Measurements from ENCODE around the gene HEATR3. TPM values are rescaled to one million over a fixed set of nuclear protein-coding genes. Genes with fewer than 3 reads are reported as not detected.

HEATR3 gene
- total RNA-seq, 1 experiment from 2014 or later = 41.8 TPM

DNA sequence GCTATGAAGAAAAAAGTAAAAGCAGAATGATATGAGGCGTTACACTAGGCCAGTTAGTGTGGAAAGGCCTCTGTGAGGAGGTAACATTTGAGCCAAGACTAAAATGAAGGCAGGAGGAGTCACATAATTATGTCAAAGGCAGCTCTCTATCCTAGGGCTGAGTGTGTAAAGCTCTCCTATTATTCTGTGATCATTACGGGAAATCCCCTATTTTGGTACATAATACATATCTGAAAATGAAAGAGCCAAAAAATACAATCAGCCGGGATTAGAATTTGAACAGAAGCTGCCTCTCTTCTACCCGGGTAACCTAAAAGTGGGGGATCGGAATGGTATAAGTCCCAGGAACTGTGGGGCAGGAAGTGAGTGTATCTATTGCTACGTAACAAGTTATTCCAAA is 27.1 kb downstream of the HEATR3 start:
- TF ChIP-seq EZH2 (IDR thresholded peaks at IDR 0.05; ENCODE audit: borderline replicate concordance, low read depth, low read length, poor library complexity, severe bottlenecking) = no peak
- TF ChIP-seq, protein P1, sequence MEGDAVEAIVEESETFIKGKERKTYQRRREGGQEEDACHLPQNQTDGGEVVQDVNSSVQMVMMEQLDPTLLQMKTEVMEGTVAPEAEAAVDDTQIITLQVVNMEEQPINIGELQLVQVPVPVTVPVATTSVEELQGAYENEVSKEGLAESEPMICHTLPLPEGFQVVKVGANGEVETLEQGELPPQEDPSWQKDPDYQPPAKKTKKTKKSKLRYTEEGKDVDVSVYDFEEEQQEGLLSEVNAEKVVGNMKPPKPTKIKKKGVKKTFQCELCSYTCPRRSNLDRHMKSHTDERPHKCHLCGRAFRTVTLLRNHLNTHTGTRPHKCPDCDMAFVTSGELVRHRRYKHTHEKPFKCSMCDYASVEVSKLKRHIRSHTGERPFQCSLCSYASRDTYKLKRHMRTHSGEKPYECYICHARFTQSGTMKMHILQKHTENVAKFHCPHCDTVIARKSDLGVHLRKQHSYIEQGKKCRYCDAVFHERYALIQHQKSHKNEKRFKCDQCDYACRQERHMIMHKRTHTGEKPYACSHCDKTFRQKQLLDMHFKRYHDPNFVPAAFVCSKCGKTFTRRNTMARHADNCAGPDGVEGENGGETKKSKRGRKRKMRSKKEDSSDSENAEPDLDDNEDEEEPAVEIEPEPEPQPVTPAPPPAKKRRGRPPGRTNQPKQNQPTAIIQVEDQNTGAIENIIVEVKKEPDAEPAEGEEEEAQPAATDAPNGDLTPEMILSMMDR (conservative IDR thresholded peaks at IDR 0.05; ENCODE audit: low read depth, low read length) = no peak
- ChIA-PET POLR2A (ENCODE audit: low non-redundant PET) (no interaction called here), CTCF (no interaction called here)
- peak overlapping the region; percentile 9 for H3K27ac ChIP-seq (ENCODE audit: low read depth, low read length, poor library complexity, severe bottlenecking)
- no peaks in the 10 kb centered on the region for H3K27me3 ChIP-seq (replicated peaks; ENCODE audit: insufficient read depth, low read depth, low read length, poor library complexity)
- H3K4me1 ChIP-seq (ENCODE audit: insufficient read depth, low read length, poor library complexity, severe bottlenecking) = no peaks in the 10 kb centered on the region
- H3K36me3 ChIP-seq (ENCODE audit: insufficient read depth, low read length, poor library complexity, severe bottlenecking) = peaks cover 11% of the 10 kb centered on the region
- no peaks in the 10 kb centered on the region for H3K9me3 ChIP-seq (ENCODE audit: low read depth, low read length, poor library complexity, severe bottlenecking)
- no peak for DNase-seq (ENCODE audit: low spot score)
- no peak overlapping the region for H3K4me3 ChIP-seq (ENCODE audit: low read depth, low read length, poor library complexity, severe bottlenecking)
- intact Hi-C loops (cut with micrococcal nuclease; ENCODE audit: unreplicated experiment) = no loop called here
- no TSS peak for BruUV-seq (replicated peaks)

DNA sequence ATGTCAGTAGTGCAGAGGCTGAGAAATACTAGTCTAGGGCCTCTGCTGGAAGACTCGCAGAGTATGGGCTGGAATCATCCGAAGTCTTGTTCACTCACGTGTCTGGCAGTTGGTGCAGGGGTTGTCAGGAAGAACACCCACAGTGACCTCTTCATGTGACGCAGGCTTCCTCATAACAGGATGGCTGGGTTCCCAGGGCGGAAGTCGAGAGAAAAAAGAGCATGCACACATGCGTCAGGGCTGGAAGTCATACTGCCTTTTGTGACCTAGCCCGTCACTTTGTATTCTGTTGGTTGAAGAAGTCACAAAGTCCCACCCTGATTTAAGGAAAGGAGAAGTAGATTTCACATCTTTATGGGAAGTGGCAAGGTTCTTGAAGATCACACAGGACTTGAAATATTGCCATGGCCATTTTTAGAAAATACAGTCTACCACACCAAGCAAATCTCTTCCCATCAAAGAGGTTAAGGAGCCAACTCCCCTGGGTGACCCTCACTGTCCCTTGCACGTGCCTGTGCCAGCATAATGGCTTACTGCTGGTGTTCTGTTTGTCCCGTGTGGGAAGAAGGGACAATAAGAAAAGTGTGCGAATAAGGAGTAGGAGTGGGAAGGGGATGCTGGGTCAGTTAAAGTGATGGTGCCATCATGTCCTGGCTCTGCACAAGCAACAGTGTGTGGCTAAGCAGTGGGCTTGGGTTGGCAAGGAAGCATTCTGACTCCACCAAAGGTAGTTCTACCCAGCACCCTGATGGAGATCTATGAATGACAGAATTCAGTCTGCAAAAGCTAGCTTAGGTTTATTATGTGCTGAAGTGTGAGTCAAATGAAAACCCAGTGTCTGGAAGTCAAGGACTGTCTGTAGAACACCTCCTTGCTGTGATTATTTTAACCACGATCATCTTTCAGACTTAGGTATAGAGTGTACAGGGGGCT is 28.1 kb downstream of the HEATR3 start:
- H3K27ac ChIP-seq (ENCODE audit: low read depth, low read length, poor library complexity, severe bottlenecking) = peak overlapping the region; percentile 9

DNA sequence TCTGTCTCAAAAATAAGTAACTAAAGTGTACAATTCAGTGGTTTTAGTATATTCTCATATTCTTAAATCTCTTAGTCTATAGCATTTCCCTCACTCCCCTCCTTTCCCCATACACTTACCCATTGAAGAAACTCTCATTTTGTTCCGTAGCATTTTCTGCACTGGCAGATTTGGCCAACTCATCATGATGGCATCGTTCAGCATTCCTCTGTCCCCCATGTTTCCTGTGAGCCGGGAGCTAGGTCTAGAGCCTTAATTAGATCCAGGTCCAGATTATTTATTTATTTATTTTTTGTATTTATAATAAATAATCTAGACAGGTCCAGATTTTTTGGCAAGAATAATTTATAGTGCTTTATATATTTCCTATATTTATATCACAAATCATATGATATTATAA is 31.0 kb downstream of the HEATR3 start:
- no TSS peak for BruUV-seq (replicated peaks)
- no peak overlapping the region for H3K27ac ChIP-seq (ENCODE audit: low read depth, low read length, poor library complexity, severe bottlenecking)
- H3K4me3 ChIP-seq (ENCODE audit: low read depth, low read length, poor library complexity, severe bottlenecking) = no peak overlapping the region
- H3K27me3 ChIP-seq (replicated peaks; ENCODE audit: insufficient read depth, low read depth, low read length, poor library complexity) = no peaks in the 10 kb centered on the region
- intact Hi-C loops (cut with micrococcal nuclease; ENCODE audit: unreplicated experiment) = no loop called here
- POLR2A ChIA-PET (ENCODE audit: low non-redundant PET) = interaction anchor here (0.7 kb wide), 1 partner anchor 30 kb away, joined by 11 read pairs; no protein-coding TSS in a partner anchor
- peak; percentile 35 for DNase-seq (ENCODE audit: low spot score)
- peaks cover 25% of the 10 kb centered on the region for H3K36me3 ChIP-seq (ENCODE audit: insufficient read depth, low read length, poor library complexity, severe bottlenecking)
- TF ChIP-seq EZH2 (IDR thresholded peaks at IDR 0.05; ENCODE audit: borderline replicate concordance, low read depth, low read length, poor library complexity, severe bottlenecking) = no peak
- TF ChIP-seq, protein P1 (conservative IDR thresholded peaks at IDR 0.05; ENCODE audit: low read depth, low read length) = no peak
- no peaks in the 10 kb centered on the region for H3K9me3 ChIP-seq (ENCODE audit: low read depth, low read length, poor library complexity, severe bottlenecking)
- no peaks in the 10 kb centered on the region for H3K4me1 ChIP-seq (ENCODE audit: insufficient read depth, low read length, poor library complexity, severe bottlenecking)
- CTCF ChIA-PET = interaction anchor here (0.7 kb wide), 1 partner anchor 261 kb away, joined by 15 read pairs; no protein-coding TSS in a partner anchor

More for the DNA sequence above, 28.1 kb downstream of the HEATR3 start:
- CTCF ChIA-PET = no interaction called here
- DNase-seq (ENCODE audit: low spot score) = peak; percentile 71
- BruUV-seq (replicated peaks) = no TSS peak
- Histone ChIP-seq H3K36me3 (ENCODE audit: insufficient read depth, low read length, poor library complexity, severe bottlenecking) (peaks cover 11% of the 10 kb centered on the region), H3K27me3 (replicated peaks; ENCODE audit: insufficient read depth, low read depth, low read length, poor library complexity) (no peaks in the 10 kb centered on the region), H3K4me3 (ENCODE audit: low read depth, low read length, poor library complexity, severe bottlenecking) (no peak overlapping the region), H3K4me1 (ENCODE audit: insufficient read depth, low read length, poor library complexity, severe bottlenecking) (no peaks in the 10 kb centered on the region), H3K9me3 (ENCODE audit: low read depth, low read length, poor library complexity, severe bottlenecking) (no peaks in the 10 kb centered on the region)
- TF ChIP-seq EZH2 (IDR thresholded peaks at IDR 0.05; ENCODE audit: borderline replicate concordance, low read depth, low read length, poor library complexity, severe bottlenecking) = no peak
- TF ChIP-seq, protein P1 (conservative IDR thresholded peaks at IDR 0.05; ENCODE audit: low read depth, low read length) = no peak
- POLR2A ChIA-PET (ENCODE audit: low non-redundant PET) = no interaction called here
- intact Hi-C loops (cut with micrococcal nuclease; ENCODE audit: unreplicated experiment) = no loop called here
